Stimulated activated CD4-positive, alpha-beta T cell treated with anti-CD3 and anti-CD28 coated beads, Interleukin-15, amount 100 ng/mL, for 48 hours (primary cell): ENCODE data around the gene ZSCAN23.
"Not testable (repeated sequence)": the region's sequence is repeated elsewhere in the genome, so short reads cannot be mapped to it uniquely, and the experiment has no call there.

Experiments used
- DNase-seq, 2 donors: peaks; one replicate each; pipeline ENCODE4 v3.0.0-alpha.2; 2020; ENCODE audit warnings: low read depth in 2 of 2

Gene ZSCAN23

DNA sequence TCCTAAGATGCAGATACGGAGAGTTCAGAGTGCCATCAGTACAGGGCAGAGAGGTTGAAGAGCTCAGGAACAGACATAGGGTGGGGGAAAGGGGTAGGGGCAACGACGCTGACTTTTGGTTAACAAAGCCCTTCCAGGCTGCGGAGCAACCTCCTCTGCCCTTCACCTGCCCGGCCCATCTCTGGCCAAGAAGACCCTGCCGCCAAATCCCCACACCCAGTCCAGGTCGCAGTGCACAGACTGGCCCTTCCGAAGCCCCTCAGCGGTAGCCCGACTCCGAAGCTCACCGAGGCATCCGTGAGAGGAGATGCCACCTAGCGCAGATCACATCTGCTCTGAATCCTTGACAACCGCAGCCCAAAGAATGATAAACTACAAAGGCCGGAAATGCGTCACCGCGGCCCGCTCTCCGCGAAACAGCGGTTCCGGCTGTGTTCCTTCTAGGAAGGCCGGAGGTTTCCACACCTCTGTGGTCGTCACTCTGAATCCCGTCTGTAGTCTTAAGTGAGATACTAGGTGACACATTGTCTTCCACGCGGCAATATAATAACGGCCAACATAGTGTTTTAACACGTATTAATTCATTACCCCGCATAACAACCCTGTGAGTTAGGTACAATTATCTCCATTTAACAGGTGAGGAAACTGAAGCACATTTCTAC is at the start of gene ZSCAN23:
Gene ZSCAN23, minus strand, starts transcription at position 380 of the 662 bp plus-strand sequence. CDS start 7,225 bp downstream, outside the sequence.
- peak; percentile 78 to 82 for DNase-seq

DNA sequence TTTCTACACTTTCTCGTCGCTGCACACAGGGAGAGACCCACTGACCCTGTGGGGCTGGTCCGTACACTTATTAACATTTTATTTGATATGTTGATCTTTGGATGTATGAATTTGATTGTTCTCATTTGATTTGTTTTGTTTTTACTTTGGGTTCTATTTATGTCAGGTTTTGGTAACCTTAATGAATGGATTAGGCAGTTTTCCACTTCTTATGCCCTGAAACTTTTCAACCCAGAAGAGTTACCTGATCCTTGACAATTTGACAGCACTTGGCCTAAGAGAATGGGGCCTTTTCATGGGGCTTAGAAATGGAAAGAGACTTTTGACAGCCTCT is 48.7 kb upstream of the ZSCAN23 start:
- no peak for DNase-seq

DNA sequence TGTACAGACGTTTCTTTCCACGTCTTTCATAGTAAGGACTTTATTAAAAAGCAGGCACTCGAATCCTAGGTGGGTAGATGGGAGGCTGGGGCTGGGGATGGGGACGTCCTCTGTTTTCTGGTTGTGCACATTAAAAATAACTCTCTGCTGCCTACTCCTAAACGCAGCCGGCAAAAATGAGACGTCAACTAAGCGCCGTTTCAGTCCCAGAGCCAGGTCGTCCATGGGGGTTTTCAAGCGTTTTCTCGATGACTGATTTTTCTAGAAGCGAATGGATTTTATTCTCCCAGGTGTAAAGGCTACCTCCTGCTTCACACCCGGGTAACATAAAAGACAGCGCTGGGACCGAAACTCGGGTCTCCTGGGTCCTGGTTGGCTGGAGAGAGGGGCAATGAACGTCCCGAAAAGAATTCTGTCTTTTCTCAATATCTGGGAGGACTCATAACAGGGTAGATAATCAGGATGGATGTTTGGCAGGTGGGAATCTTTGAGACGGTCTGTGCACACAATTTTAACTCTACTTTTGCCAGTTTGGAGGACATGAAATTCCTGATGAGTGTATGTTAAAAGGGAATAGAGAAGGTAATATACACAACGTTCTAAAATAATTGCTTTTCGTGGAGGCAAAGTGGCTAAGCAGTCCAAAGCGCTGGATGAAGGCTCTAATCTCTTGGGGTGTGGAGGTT is 47.1 kb upstream of the ZSCAN23 start:
- no peak for DNase-seq

DNA sequence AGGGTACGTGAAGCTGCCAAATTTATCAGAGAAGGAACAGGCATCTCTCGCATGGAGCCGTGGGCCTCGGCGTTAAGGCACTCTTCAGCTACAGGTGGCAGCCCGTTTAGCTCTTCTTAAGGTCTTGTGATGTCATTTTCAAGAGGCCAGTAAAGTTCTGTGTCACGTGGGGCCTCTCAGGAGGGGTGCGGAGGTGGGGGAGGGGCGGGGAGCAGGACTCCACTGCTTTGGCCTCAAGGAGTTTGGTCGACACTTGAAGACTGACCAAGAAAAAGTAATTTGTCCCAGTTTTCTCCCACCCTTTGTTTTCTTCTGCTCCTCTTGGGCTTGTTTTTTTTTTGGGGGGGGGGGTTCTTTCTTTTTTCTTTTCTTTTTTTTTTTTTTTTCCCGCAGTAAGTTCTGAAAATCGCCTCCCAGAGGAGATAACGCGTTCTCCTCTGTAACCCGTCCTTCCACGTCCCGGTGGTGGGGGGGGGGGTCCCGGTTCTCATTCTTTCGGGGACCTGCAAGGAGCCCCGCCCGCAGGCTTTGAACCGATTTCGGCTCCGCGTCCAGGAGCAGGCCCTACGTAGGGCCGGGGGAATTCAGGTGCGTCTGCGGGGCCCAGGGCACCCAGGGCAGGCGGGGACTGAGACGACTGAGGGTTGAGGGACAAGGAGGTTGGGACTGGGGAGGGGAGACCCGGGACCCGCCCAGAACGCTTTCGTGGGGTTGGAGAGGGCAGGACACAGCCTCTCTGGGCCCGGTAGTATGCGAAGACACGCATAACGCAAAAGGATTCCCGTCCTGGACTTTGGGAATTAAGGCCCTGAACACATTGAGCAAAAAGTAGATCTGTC is 46.3 kb upstream of the ZSCAN23 start:
- peak; percentile 31 to 38 for DNase-seq

DNA sequence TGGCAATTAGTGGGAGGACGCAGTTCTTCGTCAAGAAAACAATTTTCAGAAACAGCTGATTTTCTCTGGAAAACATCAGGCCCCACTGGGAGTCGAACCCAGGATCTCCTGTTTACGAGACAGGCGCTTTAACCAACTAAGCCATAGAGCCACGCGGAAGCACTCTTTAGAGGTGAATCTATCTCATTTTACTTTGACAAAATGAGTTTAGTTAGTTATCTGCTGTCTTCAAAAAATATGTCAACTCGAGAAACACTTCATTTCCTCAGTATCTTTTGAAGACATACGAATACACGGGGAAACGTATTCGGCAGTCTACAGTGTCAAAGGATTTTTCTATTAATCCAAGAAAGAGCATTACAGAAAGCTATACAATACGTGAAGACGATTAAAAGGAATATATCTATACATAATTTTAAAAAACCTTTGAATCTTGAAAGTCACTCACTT is 45.6 kb upstream of the ZSCAN23 start:
- DNase-seq = peak; percentile 4 to 15

DNA sequence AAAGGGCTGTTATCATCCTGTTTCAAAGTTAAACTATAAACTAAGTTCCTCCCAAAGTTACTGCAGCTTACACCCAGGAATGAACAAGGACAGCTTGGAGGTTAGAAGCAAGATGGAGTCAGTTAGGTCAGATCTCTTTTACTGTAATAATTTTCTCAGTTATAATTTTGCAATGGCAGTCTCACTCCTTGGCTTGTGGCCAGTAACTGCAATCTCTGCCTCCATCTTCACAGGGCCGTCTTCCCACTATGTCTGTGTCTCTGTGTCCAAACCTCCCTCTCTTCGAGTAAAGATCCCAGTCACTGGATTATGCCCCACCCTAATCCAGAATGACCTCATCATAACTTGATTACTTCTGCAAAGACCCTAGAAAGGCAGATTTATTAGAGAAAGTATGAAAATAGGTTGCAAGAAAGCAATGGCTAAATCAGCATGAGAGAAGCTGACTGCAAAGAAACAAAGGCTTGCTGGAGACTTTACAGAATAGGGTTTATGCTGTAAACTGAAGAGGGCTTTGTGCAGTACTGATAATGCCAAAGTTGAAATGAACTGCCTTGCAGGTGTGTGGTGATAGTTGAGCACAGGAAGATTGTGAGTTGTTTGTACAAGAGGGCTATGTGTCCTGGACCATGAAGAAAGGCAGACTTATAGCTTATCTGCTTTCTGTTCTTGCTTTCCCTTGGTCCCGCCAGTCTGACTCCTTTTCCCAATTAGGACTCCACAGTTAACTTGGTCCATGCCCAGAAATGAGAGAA is 43.9 kb upstream of the ZSCAN23 start:
- DNase-seq = no peak

DNA sequence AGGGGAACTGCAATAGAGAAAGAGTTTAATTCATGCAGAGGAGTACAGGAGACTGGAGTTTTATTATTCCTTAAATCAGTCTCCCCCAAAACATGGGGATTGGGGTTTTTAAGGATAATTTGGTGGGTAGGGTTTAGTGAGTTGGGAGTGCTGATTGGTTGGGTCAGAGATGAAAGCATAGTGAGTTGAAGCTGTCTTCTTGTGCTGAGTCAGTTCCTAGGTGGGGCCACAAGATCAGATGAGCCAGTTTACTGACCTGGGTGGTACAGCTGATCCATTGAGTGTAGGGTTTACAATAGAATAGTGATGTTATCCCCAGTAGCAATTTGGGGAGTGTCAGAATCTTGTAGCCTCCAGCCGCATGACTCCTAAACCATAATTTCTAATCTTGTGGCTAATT is 43.2 kb upstream of the ZSCAN23 start:
- DNase-seq = no peak

DNA sequence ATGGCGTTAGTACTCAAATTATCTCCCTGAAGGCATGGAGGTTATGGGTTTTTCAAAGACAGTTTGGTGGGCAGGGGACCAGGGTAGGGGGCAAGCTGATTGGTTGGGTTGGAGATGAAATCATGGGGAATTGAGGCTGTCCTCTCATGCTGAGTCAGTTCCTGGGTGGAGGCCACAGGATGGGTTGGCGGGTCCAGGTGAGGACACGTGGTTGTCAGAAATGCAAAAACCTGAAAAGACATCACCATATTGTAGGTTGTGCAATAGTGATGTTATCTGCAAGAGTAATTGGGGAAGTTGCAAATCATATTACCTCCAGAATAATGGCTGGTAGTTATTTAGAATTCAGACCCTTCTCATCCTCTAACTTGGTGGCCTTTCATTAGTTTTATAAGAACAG is 42.2 kb upstream of the ZSCAN23 start:
- DNase-seq = no peak

DNA sequence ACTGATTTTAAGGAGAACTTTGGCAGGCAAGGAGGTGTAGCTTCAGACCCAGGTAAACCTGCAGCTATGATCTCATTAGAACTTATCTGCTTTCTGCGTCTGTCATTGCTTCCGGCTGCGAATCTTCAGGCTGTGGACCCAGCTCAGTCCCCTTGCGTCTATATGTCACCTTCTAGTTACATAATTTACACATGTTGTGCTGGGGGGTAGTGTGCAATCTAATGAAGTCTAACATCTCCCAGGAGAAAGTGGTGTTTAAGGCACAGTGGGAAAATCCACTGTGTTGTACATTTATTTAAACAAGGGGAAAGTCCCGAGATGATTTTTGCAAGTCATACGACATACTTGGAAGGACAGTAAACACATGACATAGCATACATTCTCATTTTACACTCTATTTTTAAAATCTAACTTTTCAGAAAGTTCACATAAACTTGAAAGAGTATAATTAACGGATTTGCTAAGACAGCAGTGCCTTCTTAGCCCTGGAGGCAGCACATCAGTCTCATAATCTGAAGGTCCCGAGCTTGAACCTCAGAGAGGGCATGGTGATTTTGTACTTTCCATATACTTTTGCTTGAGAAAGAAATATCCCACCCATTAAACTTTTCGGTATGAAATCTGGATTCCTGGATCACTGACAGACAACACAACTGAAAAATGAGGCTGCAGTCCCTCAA is 37.1 kb upstream of the ZSCAN23 start:
- DNase-seq = no peak

DNA sequence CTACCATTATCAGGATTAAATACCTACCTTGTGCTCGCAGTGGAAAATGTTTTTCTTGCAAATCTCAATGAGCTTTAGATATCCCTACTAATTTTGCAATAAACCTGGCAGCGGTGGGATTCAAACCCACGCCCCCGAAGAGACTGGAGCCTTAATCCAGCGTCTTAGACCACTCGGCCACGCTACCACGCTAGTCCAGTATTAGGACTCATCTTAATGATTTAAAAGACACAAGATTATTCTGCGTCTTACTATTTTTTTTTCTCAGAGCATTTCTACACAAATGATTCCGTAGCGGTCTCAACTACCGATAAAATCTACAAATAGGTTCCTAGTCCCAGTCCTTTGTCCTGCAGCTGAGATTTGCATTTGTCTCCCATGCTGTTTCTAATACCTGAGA is 35.2 kb upstream of the ZSCAN23 start:
- DNase-seq = no peak

DNA sequence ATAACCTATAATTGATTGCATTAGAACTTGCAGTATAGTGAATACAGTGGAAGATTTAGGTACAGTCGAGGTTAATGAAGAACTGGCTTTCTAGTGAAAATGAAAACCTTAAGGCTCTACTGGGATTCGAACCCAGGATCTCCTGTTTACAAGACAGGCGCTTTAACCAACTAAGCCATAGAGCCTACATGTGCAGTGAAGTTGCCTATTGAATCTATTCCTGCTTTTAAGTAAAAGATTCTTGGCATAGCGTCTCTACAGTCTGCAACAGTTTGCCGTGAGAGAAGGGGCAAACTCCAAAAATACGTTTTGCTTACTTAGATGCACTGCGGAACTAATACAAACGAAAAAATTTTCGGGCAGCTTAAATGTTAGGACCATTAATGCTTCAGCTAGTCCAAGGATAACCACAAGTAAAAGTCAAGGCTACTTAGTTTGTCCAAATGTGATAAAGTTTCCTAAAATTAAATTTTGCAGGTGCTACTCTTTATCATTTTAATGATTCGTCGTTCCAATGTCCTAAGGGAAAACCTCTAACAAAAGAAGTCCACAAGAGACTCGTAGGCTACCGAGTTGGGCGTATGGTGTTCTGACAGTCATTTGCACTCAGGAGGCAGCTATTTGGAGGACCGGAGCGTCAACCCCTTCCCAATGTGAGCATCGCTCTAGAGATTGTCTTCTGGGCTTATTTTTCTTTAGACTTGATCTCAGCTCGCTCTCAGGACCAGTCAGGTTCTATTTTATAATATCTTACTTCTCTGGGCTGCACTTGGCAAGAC is 31.3 kb upstream of the ZSCAN23 start:
- no peak for DNase-seq

DNA sequence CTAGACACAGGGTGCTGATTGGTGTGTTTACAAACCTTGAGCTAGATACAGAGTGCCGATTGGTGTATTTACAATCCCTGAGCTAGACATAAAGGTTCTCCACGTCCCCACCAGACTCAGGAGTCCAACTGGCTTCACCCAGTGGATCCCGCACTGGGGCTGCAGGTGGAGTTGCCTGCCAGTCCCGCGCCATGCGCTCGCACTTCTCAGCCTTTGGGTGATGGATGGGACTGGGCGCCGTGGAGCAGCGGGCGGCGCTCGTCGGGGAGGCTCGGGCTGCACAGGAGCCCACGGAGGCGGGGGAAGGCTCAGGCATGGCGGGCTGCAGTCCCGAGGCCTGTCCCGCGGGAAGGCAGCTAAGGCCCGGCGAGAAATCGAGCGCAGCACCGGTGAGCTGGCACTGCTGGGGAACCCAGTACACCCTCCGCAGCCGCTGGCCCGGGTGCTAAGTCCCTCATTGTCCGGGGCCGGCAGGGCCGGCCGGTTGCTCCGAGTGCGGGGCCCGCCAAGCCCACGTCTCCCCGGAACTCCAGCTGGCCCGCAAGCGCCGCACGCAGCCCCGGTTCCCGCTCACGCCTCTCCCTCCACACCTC is 26.0 kb upstream of the ZSCAN23 start:
- DNase-seq = not testable (repeated sequence)

DNA sequence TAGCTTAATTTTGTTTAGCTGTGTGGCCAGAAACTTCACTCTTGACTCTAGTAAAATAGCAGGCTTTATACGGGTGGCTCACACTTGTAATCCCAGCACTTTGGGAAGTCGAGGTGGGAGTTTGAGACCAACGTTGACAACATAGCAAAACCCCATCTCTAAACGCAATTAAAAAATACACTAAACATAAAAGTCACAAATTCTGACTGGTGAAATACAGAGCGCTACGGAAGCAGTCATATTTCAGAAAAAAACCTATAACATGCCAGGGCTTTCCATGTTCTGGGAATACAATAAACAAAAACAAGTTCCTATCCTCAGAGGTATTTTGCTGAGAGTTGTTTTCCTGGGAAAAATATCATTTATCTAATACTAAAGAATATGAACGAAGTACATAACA is 24.8 kb upstream of the ZSCAN23 start:
- no peak for DNase-seq

DNA sequence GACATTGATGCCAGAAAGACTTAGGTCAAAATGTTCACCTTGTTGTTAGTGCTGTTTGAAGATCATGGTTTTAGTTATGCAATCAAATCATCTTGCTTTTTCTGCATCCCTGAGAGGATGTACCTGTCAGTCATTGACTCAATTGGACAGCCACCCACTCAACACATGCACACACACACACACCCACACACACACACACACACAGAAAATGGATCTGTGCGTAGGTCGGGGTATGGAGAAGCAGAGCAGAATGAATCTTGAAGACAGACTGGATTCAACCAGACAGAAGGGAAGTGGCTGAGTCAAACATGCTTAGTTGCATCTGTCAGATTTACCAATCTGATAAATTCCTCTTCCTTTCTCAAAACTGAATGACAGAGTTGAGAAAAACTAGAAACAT is 19.1 kb upstream of the ZSCAN23 start:
- no peak for DNase-seq

DNA sequence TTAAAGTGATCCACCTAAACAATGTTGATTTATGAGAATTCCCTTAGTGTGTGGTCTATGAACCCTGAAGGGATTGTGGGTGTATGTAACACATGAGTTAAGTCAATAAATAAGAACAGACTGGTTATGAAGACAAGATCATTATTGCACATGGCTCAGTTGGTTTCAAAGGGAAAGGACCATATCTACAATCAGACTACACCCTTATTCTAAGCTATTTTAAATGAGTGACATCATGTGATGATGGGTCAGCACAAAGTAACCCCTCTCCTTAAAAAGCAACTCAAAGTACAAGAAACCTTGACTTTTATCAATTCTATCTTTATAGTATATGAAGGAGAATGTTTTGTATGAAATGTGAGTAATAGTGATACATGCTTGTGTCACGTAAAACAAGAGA is 15.3 kb upstream of the ZSCAN23 start:
- no peak for DNase-seq

DNA sequence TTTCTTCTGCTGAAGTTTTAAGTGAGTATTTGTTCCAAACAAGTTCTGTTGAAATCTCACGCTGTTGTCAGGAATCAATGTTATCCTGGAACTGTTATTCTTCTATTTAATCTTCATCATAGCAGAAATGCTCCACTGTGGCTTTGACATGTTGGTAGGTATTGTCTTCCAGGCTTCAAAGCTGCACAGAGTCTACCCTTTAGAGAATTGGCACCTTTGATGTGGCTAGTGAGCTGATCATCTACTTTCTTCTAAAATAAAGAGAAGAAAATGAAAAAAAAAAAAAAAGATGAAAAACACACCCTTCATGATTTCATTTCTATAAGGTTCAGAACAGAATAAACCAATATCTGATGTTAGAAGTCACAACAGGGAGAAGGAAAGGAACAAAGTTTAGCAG is 5.8 kb upstream of the ZSCAN23 start:
- no peak for DNase-seq

DNA sequence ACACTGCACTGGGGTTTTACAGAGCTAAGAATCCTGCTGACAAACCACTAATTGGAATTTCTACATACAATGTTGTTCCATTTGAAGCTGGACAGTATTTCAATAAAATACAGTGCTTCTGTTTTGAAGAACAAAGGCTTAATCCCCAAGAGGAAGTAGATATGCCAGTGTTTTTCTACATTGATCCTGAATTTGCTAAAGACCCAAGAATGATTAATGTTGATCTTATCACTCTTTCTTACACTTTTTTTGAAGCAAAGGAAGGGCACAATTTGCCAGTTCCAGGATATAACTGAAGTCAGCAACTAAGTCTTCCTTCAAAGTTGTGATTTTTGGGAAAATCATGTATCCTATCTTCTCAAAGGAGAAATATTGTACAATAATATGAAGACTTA is 4.2 kb upstream of the ZSCAN23 start:
- not testable (repeated sequence) for DNase-seq

DNA sequence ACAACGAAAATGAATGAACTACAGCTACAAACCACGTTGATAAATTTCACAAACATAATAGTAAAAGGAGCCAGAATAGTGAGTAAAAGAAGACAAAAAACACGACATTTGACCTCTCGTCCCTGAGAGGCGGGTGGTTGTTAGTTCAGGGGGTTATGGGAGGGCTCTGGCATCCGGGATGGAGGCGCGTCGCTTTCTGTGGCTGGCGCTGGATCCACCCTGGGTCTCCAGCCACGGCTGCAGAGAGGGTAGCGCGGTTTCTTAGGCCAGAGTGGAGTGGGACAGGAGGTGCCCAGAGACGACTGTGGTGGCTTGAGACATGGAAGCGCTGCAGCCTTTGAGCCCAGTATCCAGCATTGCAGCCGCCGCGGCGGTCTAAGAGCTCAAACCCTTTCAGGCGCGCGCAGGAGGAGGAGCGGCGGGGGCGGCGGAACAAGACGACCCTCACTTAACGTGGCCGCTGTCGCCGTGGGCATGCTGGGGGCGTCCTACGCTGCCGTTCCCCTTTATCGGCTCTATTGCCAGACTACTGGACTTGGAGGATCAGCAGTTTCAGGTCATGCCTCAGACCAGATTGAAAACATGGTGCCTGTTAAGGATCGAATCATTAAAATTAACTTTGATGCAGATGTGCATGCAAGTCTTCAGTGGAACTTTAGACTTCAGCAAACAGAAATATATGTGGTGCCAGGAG is 3.7 kb upstream of the ZSCAN23 start:
- no peak for DNase-seq

DNA sequence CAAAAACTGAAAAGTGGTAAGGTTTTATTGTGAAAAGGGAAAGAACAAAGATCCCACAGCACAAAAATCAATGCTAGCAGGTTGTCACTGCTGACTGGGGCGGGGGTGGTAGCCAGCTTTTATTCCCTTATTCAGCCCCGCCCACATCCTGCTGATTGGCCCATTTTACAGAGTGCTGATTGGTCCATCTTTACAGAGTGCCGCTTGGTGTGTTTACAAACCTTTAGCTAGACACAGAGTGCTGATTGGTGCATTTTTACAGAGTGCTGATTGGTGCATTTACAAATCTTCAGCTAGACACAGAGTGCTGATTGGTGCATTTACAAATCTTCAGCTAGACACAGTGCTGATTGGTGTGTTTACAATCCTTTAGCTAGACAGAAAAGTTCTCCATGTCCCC is 1.5 kb upstream of the ZSCAN23 start:
- DNase-seq = peak in 1 of 2 donors; percentile 22

DNA sequence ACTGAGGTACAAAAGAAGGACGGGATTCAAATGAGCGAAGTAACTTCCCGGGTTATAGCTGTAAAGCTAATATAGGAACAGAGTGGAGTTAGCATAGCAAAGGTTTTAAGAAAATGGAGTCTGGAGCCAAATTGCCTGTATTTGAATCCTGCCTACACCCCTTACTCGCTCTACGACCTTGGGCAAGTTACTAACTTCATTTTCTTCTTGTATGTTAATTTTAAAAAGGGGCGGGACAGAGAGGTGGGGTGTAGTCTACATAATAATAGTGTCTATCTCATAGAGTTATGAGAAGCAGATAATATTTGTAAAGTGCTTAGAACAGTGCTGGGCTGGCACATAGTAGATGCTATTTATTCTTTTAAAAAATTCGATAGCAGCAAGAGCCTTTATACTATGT is 705 bp downstream of the ZSCAN23 start:
- DNase-seq = no peak
